K562 (cell line): ENCODE data around the gene BCKDK. TPM values are rescaled to one million over a fixed set of nuclear protein-coding genes. Genes with fewer than 3 reads are reported as not detected.

Experiments
- FOXA1 ChIP-seq: fragments of 450-650 bp; IDR thresholded peaks from 2 replicates; pipeline ENCODE4 v1.6.1; 2016; ENCODE audit warnings: mild to moderate bottlenecking, borderline replicate concordance
- FOXK1 ChIP-seq: sonication (generic); formaldehyde crosslinking; IDR thresholded peaks from 2 replicates; pipeline ENCODE4 v1.8.0; 2022; ENCODE audit warnings: missing genetic modification reagents, mild to moderate bottlenecking, borderline replicate concordance
- HCFC1 ChIP-seq: IDR thresholded peaks from 2 replicates; pipeline ENCODE4 v1.6.1; 2012; ENCODE audit warnings: low read depth, low read length, improper control_type of control experiment
- KAT7 ChIP-seq: sonication (generic); formaldehyde crosslinking; IDR thresholded peaks from 2 replicates; pipeline ENCODE4 v1.8.0; 2022; ENCODE audit warnings: missing genetic modification reagents, mild to moderate bottlenecking, borderline replicate concordance
- MIER1 ChIP-seq: fragments of 450-650 bp; IDR thresholded peaks from 2 replicates; pipeline ENCODE4 v1.6.1; 2016; ENCODE audit warnings: antibody characterized with exemption, mild to moderate bottlenecking, low read depth
- NFYB ChIP-seq: IDR thresholded peaks from 2 replicates; pipeline ENCODE4 v1.6.1; 2011; ENCODE audit warnings: mild to moderate bottlenecking, moderate library complexity; ENCODE audit not compliant: insufficient read length; ENCODE audit errors: extremely low read depth
- PHTF2 ChIP-seq: fragments of 250-450 bp; sonication (Bioruptor Pico); IDR thresholded peaks from 2 replicates; pipeline ENCODE4 v1.5.0; 2021; ENCODE audit warnings: mild to moderate bottlenecking
- SP1 ChIP-seq: sonication (generic); formaldehyde crosslinking; IDR thresholded peaks from 2 replicates; pipeline ENCODE4 v1.8.1; 2022; ENCODE audit warnings: mild to moderate bottlenecking, missing genetic modification reagents
- XRCC3 ChIP-seq: fragments of 450-650 bp; IDR thresholded peaks from 2 replicates; pipeline ENCODE4 v1.6.1; 2017; ENCODE audit warnings: mild to moderate bottlenecking, moderate library complexity
- ZBTB40 ChIP-seq, 2 experiments: fragments of 450-650 bp in 1 of 2; sonication (generic) in 1 of 2; formaldehyde crosslinking in 1 of 2; IDR thresholded peaks; 2 replicates each; pipeline versions ENCODE4 v1.7.1 to v1.9.0; 2016 to 2022; ENCODE audit warnings: inconsistent platforms in 1 of 2, mild to moderate bottlenecking in 1 of 2, missing genetic modification reagents in 1 of 2
- ZHX1 ChIP-seq: fragments of 150-350 bp; conservative IDR thresholded peaks from 2 replicates; pipeline ENCODE4 v1.6.1; 2014; ENCODE audit warnings: low read length
- ZNF316 ChIP-seq: fragments of 450-650 bp; IDR thresholded peaks from 2 replicates; pipeline ENCODE4 v1.6.1; 2016
- ZNF778 ChIP-seq: fragments of 450-650 bp; formaldehyde crosslinking; IDR thresholded peaks from 2 replicates; pipeline ENCODE4 v1.4.0; 2020; ENCODE audit warnings: mild to moderate bottlenecking, moderate library complexity
- polyA plus RNA-seq, 8 experiments: library from polyadenylated mRNA; depleted of rRNA in 4 of 8; stranded (reverse) in 5 of 8; unstranded in 3 of 8; fragments of >200 nt; fragmentation: Nextera tagmentation in 2 of 8; fragmentation: Illumina TruSeq in 1 of 8; extraction: Ambion mirVana in 2 of 8; extraction: Trizol in 1 of 8; gene quantifications; 2 replicates each; pipeline versions ENCODE4 v1.2.1 to v1.2.3, GENCODE V29; 2011 to 2014; ENCODE audit warnings: inconsistent platforms in 1 of 8, missing spikeins in 1 of 8
- total RNA-seq, 7 experiments: library from RNA; depleted of rRNA in 6 of 7; stranded (reverse); fragments of >200 nt in 6 of 7; fragmentation: Illumina TruSeq in 2 of 7; extraction: Trizol in 2 of 7; gene quantifications; 2 replicates each; pipeline versions ENCODE4 v1.2.1 to v1.2.3, GENCODE V29; 2011 to 2021; ENCODE audit warnings: low replicate concordance in 1 of 7

Gene BCKDK
- total and polyA plus RNA-seq, 9 of the 15 experiments (the other 6 are each of a cell fraction or from before 2014, with no cell fraction given), result 0.58 to 34.8 (median 13.1) TPM

DNA sequence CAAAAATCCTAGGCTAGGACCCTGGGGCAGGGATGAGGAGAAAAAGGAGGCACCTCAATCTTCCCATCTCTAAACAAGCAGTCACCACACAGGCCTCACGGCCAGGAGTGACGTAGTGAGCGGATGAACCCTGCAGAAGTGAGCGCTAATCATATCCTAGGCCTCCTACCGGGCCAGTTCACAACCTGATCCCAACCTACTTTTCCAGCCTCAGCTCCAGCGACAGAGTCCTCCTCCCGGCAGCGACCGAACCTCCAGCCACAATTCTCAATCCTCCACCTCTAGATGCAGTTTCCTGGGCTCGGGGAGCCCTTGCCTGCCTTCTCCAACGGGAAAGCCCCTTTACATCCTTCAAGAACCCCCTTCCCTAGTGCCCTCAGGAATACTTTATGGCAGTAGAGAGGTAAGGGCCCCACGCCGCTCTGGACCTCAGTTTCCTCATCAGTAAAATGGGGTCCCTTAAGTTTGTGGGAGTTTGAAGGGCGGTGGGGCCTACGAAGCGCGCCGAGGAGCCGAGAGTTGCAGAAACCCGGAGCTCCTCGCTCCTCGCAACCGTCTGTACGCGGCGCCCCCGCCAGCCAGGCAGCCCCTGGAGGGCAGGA, 35.5 kb upstream of the BCKDK start (continued):
- TF ChIP-seq ZBTB40 (IDR thresholded peaks at IDR 0.05) (no peak), ZBTB40 (CRISPR knock-in tag; IDR thresholded peaks at IDR 0.05) (no peak), ZNF316 (no peak), HCFC1 (no peak), KAT7 (no peak), PHTF2 (CRISPR knock-in tag) (no peak), NFYB (no peak), SP1 (0 out of 2 replicates have a peak, but pooled peaks have one; percentile 1), XRCC3 (no peak), FOXA1 (no peak), ZHX1 (no peak), FOXK1 (no peak), MIER1 (no peak; the same call in 1 of the 2 replicates), ZNF778 (CRISPR knock-in tag) (no peak)
